Endodermal cell (in vitro differentiated cells): ENCODE data around the gene PAX7. TPM values are rescaled to one million over a fixed set of nuclear protein-coding genes. Genes with fewer than 3 reads are reported as not detected.

ENCODE experiments used
- DNase-seq: peaks from one replicate; pipeline ENCODE4 v3.0.0-alpha.2; 2017
- H3K27ac ChIP-seq: 2 replicates; pipeline ENCODE4 v1.5.1; 2013; ENCODE audit warnings: mild to moderate bottlenecking, low read depth, low read length, moderate library complexity
- H3K27me3 ChIP-seq: 2 replicates; pipeline ENCODE4 v1.6.1; 2013; ENCODE audit warnings: mild to moderate bottlenecking, low read length, moderate library complexity; ENCODE audit not compliant: insufficient read depth, control insufficient read depth, poor library complexity, severe bottlenecking
- H3K36me3 ChIP-seq: 2 replicates; pipeline ENCODE4 v1.7.0; 2013; ENCODE audit warnings: mild to moderate bottlenecking, low read length, moderate library complexity; ENCODE audit not compliant: control insufficient read depth, insufficient read depth
- H3K4me1 ChIP-seq: one replicate; pipeline ENCODE4 v1.7.0; 2013; ENCODE audit warnings: low read length; ENCODE audit not compliant: control insufficient read depth, insufficient read depth
- H3K4me3 ChIP-seq: 2 replicates; pipeline ENCODE4 v1.5.1; 2013; ENCODE audit warnings: mild to moderate bottlenecking, low read length, moderate library complexity
- H3K9ac ChIP-seq: 2 replicates; pipeline ENCODE4 v1.6.1; 2013; ENCODE audit warnings: mild to moderate bottlenecking, low read length, moderate library complexity; ENCODE audit not compliant: poor library complexity, severe bottlenecking; ENCODE audit errors: extremely low read depth
- H3K9me3 ChIP-seq: 2 replicates; pipeline ENCODE4 v1.6.1; 2013; ENCODE audit warnings: mild to moderate bottlenecking, low read length, moderate library complexity; ENCODE audit not compliant: control insufficient read depth
- H3K27ac Mint-ChIP-seq: 2 replicates; pipeline ENCODE4 v1.8.0; 2020; ENCODE audit warnings: mixed read lengths
- H3K27me3 Mint-ChIP-seq: 2 replicates; pipeline ENCODE4 v1.8.0; 2021; ENCODE audit warnings: mild to moderate bottlenecking, mixed read lengths; ENCODE audit not compliant: insufficient read depth
- H3K36me3 Mint-ChIP-seq: 2 replicates; pipeline ENCODE4 v1.8.0; 2020; ENCODE audit warnings: low read depth, mixed read lengths
- H3K4me1 Mint-ChIP-seq: 2 replicates; pipeline ENCODE4 v1.8.0; 2020; ENCODE audit warnings: mixed read lengths
- H3K4me3 Mint-ChIP-seq: 2 replicates; pipeline ENCODE4 v1.8.0; 2020; ENCODE audit warnings: mild to moderate bottlenecking, moderate library complexity, mixed read lengths
- H3K9me3 Mint-ChIP-seq: 2 replicates; pipeline ENCODE4 v1.8.0; 2020; ENCODE audit warnings: mild to moderate bottlenecking, mixed read lengths
- CTCF ChIP-seq: fragments of 200-600 bp; sonication (generic); conservative IDR thresholded peaks from 2 replicates; pipeline ENCODE4 v1.5.0; 2021; ENCODE audit warnings: antibody characterized with exemption, mild to moderate bottlenecking
- WGBS, 2 experiments: methylation state at CpG; one replicate each; pipeline versions ENCODE4 v1.1.5 to v1.1.7; 2013; ENCODE audit warnings: missing lambda C conversion rate in 2 of 2, mixed read lengths in 1 of 2; ENCODE audit not compliant: insufficient coverage in 1 of 2, insufficient read length in 1 of 2; 5-methylcytosine and 5-hydroxymethylcytosine counted together
- total RNA-seq, 2 donors: library from RNA; stranded (reverse); fragmentation: NEBNext Ultra II Directional in 1 of 2; extraction: Animal tissue kit (Norgen Biotek cat#: 25700) in 1 of 2; gene quantifications; 2 replicates in 1 of 2; 3 replicates in 1 of 2; pipeline ENCODE4 v1.2.1, GENCODE V29; 2021

The PAX7 gene
- total RNA-seq, 2 donors from 2014 or later = 2.2 to 2.4 TPM

- peak; percentile 56 for DNase-seq
- 66 to 82% methylated on average over 6 to 14 of the region's 14 CpGs for WGBS, 2 experiments
- H3K9me3 Mint-ChIP-seq = peaks cover 11% of the 10 kb centered on the region
- H3K27ac Mint-ChIP-seq = no peak overlapping the region
- H3K4me1 Mint-ChIP-seq = peaks cover 23% of the 10 kb centered on the region
- no peaks in the 10 kb centered on the region for H3K9me3 ChIP-seq
- no peak overlapping the region for H3K4me3 ChIP-seq
- peaks cover 11% of the 10 kb centered on the region for H3K4me1 ChIP-seq
- no peak overlapping the region for H3K9ac ChIP-seq
- no peak for TF ChIP-seq CTCF
- no peak overlapping the region for H3K27ac ChIP-seq
- H3K27me3 ChIP-seq = no peaks in the 10 kb centered on the region
- H3K36me3 ChIP-seq = no peaks in the 10 kb centered on the region
- no peak overlapping the region for H3K4me3 Mint-ChIP-seq
- H3K27me3 Mint-ChIP-seq = peaks cover 22% of the 10 kb centered on the region
- no peaks in the 10 kb centered on the region for H3K36me3 Mint-ChIP-seq
These were observed 164.5 kb downstream of the PAX7 start for GRCh38 chr1:18795002-18795689.

DNA sequence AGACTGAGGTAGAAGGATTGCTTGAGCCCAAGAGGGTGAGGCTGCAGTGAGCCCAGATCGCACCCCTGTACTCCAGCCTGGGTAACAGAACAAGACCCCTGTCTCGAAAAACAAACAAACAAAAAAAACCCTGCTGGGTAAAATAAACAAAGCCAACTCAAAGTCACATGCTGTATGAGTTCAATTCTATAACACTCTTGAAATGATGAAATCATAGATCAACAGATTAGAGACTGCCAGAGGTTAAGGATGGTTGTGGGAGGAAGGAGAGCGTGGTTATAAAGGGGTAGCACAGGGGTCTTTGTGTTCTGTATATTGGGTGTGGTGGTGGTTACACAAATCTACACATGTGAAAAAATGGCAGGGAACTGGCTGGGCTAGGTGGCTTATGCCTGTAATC lies 166.3 kb downstream of the PAX7 start:
- Mint-ChIP-seq H3K4me1 (peaks cover 23% of the 10 kb centered on the region), H3K4me3 (no peak overlapping the region), H3K27ac (no peak overlapping the region), H3K36me3 (no peaks in the 10 kb centered on the region), H3K9me3 (peaks cover 11% of the 10 kb centered on the region), H3K27me3 (peaks cover 14% of the 10 kb centered on the region)
- no peak overlapping the region for H3K27ac ChIP-seq
- no peak for TF ChIP-seq CTCF
- no peaks in the 10 kb centered on the region for H3K9me3 ChIP-seq
- no peak overlapping the region for H3K9ac ChIP-seq
- H3K4me3 ChIP-seq = no peak overlapping the region
- peaks cover 11% of the 10 kb centered on the region for H3K4me1 ChIP-seq
- no peaks in the 10 kb centered on the region for H3K27me3 ChIP-seq
- WGBS, 2 experiments = 92 to 94% methylated on average over 2 to 3 of the region's 3 CpGs
- DNase-seq = no peak
- H3K36me3 ChIP-seq = no peaks in the 10 kb centered on the region

Other genes with a start within 250 kb of the PAX7 start
- 1 to 10 TPM; 4.4 to 7.2 TPM for gene KLHDC7A, start 149.9 kb upstream of the PAX7 start, total RNA-seq
- not detected for gene TAS1R2, start 228.8 kb downstream of the PAX7 start, total RNA-seq